ENCODE data around the gene BACE1. TPM values are rescaled to one million over a fixed set of nuclear protein-coding genes. Genes with fewer than 3 reads are reported as not detected.

Gene BACE1
- polyA plus RNA-seq, 3 donors, result 1.6 to 9.1 (median 3.1) TPM

- Mint-ChIP-seq H3K9me3 (no peaks in the 10 kb centered on the region), H3K27me3 (ENCODE audit: low read depth in 3 of 3) (no peaks in the 10 kb centered on the region), H3K4me1 (peaks cover 22% of the 10 kb centered on the region), H3K4me3 (no peak overlapping the region), H3K36me3 (no peaks in the 10 kb centered on the region), H3K27ac (peak overlapping the region in 1 of 7 donors; percentile 47)
- Histone ChIP-seq H4K20me1 (ENCODE audit: insufficient read depth, low read length) (no peaks in the 10 kb centered on the region), H3K27ac (ENCODE audit: low read depth in 1 of 2, low read length in 2 of 2) (no peak overlapping the region), H2AFZ (ENCODE audit: insufficient read depth, low read depth, low read length, poor library complexity, severe bottlenecking) (no peak overlapping the region), H3K9ac (ENCODE audit: insufficient read depth, low read length, poor library complexity, severe bottlenecking) (no peak overlapping the region), H3K27me3 (ENCODE audit: control insufficient read depth in 2 of 2, insufficient read depth in 2 of 2, low read length in 2 of 2) (no peaks in the 10 kb centered on the region), H3K79me2 (ENCODE audit: insufficient read depth, low read length) (no peaks in the 10 kb centered on the region), H3K36me3 (replicated peaks in 1 of 2; ENCODE audit: control insufficient read depth in 1 of 2, insufficient read depth in 2 of 2, low read length in 2 of 2) (no peaks in the 10 kb centered on the region), H3K4me1 (ENCODE audit: control insufficient read depth in 1 of 2, insufficient read depth in 2 of 2, low read length in 2 of 2) (peaks cover 18% of the 10 kb centered on the region in 2 donors), H3K9me3 (replicated peaks in 1 of 2; ENCODE audit: control insufficient read depth in 1 of 2, insufficient read depth in 1 of 2, low read length in 2 of 2) (no peaks in the 10 kb centered on the region), H3K4me2 (replicated peaks; ENCODE audit: extremely low read depth, low read length, poor library complexity, severe bottlenecking) (no peak overlapping the region), H3K4me3 (replicated peaks in 1 of 3; ENCODE audit: low read depth in 2 of 3, low read length in 3 of 3) (no peak overlapping the region)
- WGBS (ENCODE audit: insufficient coverage), result 98% methylated on average over 7 of the region's 7 CpGs
- intact Hi-C loops (cut with micrococcal nuclease), result no loop called here
- TF ChIP-seq, protein P1, sequence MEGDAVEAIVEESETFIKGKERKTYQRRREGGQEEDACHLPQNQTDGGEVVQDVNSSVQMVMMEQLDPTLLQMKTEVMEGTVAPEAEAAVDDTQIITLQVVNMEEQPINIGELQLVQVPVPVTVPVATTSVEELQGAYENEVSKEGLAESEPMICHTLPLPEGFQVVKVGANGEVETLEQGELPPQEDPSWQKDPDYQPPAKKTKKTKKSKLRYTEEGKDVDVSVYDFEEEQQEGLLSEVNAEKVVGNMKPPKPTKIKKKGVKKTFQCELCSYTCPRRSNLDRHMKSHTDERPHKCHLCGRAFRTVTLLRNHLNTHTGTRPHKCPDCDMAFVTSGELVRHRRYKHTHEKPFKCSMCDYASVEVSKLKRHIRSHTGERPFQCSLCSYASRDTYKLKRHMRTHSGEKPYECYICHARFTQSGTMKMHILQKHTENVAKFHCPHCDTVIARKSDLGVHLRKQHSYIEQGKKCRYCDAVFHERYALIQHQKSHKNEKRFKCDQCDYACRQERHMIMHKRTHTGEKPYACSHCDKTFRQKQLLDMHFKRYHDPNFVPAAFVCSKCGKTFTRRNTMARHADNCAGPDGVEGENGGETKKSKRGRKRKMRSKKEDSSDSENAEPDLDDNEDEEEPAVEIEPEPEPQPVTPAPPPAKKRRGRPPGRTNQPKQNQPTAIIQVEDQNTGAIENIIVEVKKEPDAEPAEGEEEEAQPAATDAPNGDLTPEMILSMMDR (IDR thresholded peaks at IDR 0.05), result no peak
- DNase-seq, result no peak
These were observed 6.7 kb downstream of the BACE1 start for GRCh38 chr11:117309310-117309709.

DNA sequence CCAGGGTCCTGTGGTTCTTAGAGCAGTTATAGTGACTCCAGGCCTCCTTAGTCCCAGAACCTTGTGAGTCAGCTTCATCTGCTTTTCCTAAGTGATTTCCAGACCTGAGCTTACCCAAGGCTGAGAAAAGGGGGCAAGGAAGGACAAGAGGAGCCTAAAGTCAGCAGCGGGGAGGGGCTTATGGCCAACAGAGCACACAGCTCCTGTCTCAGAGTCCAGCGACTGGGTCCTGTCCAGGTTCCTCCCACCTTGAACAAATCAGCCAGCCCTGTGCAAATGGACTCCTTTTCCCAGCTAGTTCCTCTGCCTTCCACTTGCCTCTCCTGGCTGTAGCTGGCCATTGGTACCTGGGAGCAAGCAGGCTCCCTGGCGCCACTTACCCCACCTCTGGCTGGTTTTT lies 10.9 kb downstream of the BACE1 start:
- no peak overlapping the region for H2AFZ ChIP-seq (ENCODE audit: insufficient read depth, low read depth, low read length, poor library complexity, severe bottlenecking)
- H3K9me3 ChIP-seq (replicated peaks in 1 of 2; ENCODE audit: control insufficient read depth in 1 of 2, insufficient read depth in 1 of 2, low read length in 2 of 2), result no peaks in the 10 kb centered on the region
- intact Hi-C loops (cut with micrococcal nuclease), result no loop called here
- TF ChIP-seq, protein P1 (IDR thresholded peaks at IDR 0.05), result no peak
- no peak for DNase-seq
- peaks cover 0 to 1% (median 0%) of the 10 kb centered on the region in 3 donors for H3K27me3 Mint-ChIP-seq (ENCODE audit: low read depth in 3 of 3)
- H3K4me1 ChIP-seq (ENCODE audit: control insufficient read depth in 1 of 2, insufficient read depth in 2 of 2, low read length in 2 of 2), result peaks cover 5 to 6% of the 10 kb centered on the region in 2 donors
- H3K27me3 ChIP-seq (ENCODE audit: control insufficient read depth in 2 of 2, insufficient read depth in 2 of 2, low read length in 2 of 2), result no peaks in the 10 kb centered on the region
- no peak overlapping the region for H3K4me2 ChIP-seq (replicated peaks; ENCODE audit: extremely low read depth, low read length, poor library complexity, severe bottlenecking)
- no peaks in the 10 kb centered on the region for H3K36me3 ChIP-seq (replicated peaks in 1 of 2; ENCODE audit: control insufficient read depth in 1 of 2, insufficient read depth in 2 of 2, low read length in 2 of 2)
- no peaks in the 10 kb centered on the region for H4K20me1 ChIP-seq (ENCODE audit: insufficient read depth, low read length)
- no peak overlapping the region for H3K4me3 Mint-ChIP-seq
- peaks cover 0 to 3% of the 10 kb centered on the region in 2 donors for H3K36me3 Mint-ChIP-seq
- no peaks in the 10 kb centered on the region for H3K9me3 Mint-ChIP-seq
- no peak overlapping the region for H3K9ac ChIP-seq (ENCODE audit: insufficient read depth, low read length, poor library complexity, severe bottlenecking)
- no peaks in the 10 kb centered on the region for H3K79me2 ChIP-seq (ENCODE audit: insufficient read depth, low read length)
- no peak overlapping the region for H3K27ac Mint-ChIP-seq
- H3K4me3 ChIP-seq (replicated peaks in 1 of 3; ENCODE audit: low read depth in 2 of 3, low read length in 3 of 3), result no peak overlapping the region
- 100% methylated on average over 2 of the region's 3 CpGs for WGBS (ENCODE audit: insufficient coverage)
- H3K4me1 Mint-ChIP-seq, result peaks cover 11% of the 10 kb centered on the region
- H3K27ac ChIP-seq (ENCODE audit: low read depth in 1 of 2, low read length in 2 of 2), result no peak overlapping the region

Measured in CD14-positive monocyte (primary cell).